Neural cell (in vitro differentiated cells): ENCODE measurements around the gene ALOXE3.
A peak's percentile ranks its signal among the peaks of the same experiment; 100 is the strongest.

Experiments used
- CTCF ChIP-seq: fragments of 450-650 bp; IDR thresholded peaks from 2 replicates; pipeline ENCODE4 v1.5.1; 2014; ENCODE audit warnings: antibody characterized with exemption, mild to moderate bottlenecking, moderate library complexity; ENCODE audit not compliant: poor library complexity, severe bottlenecking
- EP300 ChIP-seq: fragments of 450-650 bp; conservative IDR thresholded peaks from 2 replicates; pipeline ENCODE4 v1.6.1; 2014; ENCODE audit warnings: antibody characterized with exemption, mild to moderate bottlenecking, moderate library complexity; ENCODE audit not compliant: poor library complexity, severe bottlenecking
- EZH2 ChIP-seq: fragments of 200-600, 300-800 bp; shearing (Covaris generic), sonication (generic); IDR thresholded peaks from 2 replicates; pipeline ENCODE4 v1.6.1; 2014; ENCODE audit warnings: antibody characterized with exemption, low read length, borderline replicate concordance, mild to moderate bottlenecking; ENCODE audit not compliant: insufficient read depth, poor library complexity, severe bottlenecking
- TAF1 ChIP-seq: IDR thresholded peaks from 2 replicates; pipeline ENCODE4 v1.6.1; 2012; ENCODE audit warnings: low read depth

GRCh38 chr17:8158267-8159031 is 40.1 kb upstream of the ALOXE3 start:
- TF ChIP-seq CTCF: peak; percentile 79
- no peak for TF ChIP-seq EP300
- no peak for TF ChIP-seq EZH2
- TF ChIP-seq TAF1: no peak
